Glutamatergic neuron (in vitro differentiated cells): ENCODE measurements around the gene FGF10. TPM values are rescaled to one million over a fixed set of nuclear protein-coding genes. Genes with fewer than 3 reads are reported as not detected.

ENCODE experiments used
- DNase-seq: peaks from one replicate; pipeline ENCODE4 v3.0.0; 2022
- H3K27ac Mint-ChIP-seq: one replicate; pipeline ENCODE4 v1.8.0; 2020; ENCODE audit warnings: mild to moderate bottlenecking, mixed read lengths, inconsistent platforms; ENCODE audit not compliant: unreplicated experiment
- H3K27me3 Mint-ChIP-seq: one replicate; pipeline ENCODE4 v1.8.0; 2020; ENCODE audit warnings: mild to moderate bottlenecking, moderate library complexity, mixed read lengths, inconsistent platforms; ENCODE audit not compliant: unreplicated experiment
- H3K36me3 Mint-ChIP-seq: one replicate; pipeline ENCODE4 v1.8.0; 2020; ENCODE audit warnings: mild to moderate bottlenecking, mixed read lengths, inconsistent platforms; ENCODE audit not compliant: unreplicated experiment
- H3K4me1 Mint-ChIP-seq: one replicate; pipeline ENCODE4 v1.8.0; 2020; ENCODE audit warnings: mild to moderate bottlenecking, low read depth, mixed read lengths, inconsistent platforms; ENCODE audit not compliant: unreplicated experiment
- H3K4me3 Mint-ChIP-seq: one replicate; pipeline ENCODE4 v1.8.0; 2020; ENCODE audit warnings: mild to moderate bottlenecking, mixed read lengths, inconsistent platforms; ENCODE audit not compliant: unreplicated experiment
- H3K9me3 Mint-ChIP-seq: one replicate; pipeline ENCODE4 v1.8.0; 2020; ENCODE audit warnings: mild to moderate bottlenecking, moderate library complexity, mixed read lengths, inconsistent platforms; ENCODE audit not compliant: unreplicated experiment
- CTCF ChIP-seq: fragments of 200-600 bp; sonication (generic); IDR thresholded peaks from one replicate; pipeline ENCODE4 v1.5.0; 2021; ENCODE audit not compliant: partially characterized antibody, unreplicated experiment
- total RNA-seq: library from RNA; stranded (reverse); fragmentation: NEBNext Ultra II Directional; extraction: Animal tissue kit (Norgen Biotek cat#: 25700); gene quantifications from one replicate; pipeline ENCODE4 v1.2.1, GENCODE V29; 2021; ENCODE audit not compliant: unreplicated experiment

The FGF10 gene
- total RNA-seq, 1 donor from 2014 or later = not detected

- no peaks in the 10 kb centered on the region for H3K27me3 Mint-ChIP-seq
- no peak for DNase-seq
- TF ChIP-seq CTCF = no peak
- no peak overlapping the region for H3K27ac Mint-ChIP-seq
- no peaks in the 10 kb centered on the region for H3K4me1 Mint-ChIP-seq
- H3K9me3 Mint-ChIP-seq = no peaks in the 10 kb centered on the region
- H3K36me3 Mint-ChIP-seq = no peaks in the 10 kb centered on the region
- H3K4me3 Mint-ChIP-seq = no peak overlapping the region
Measured at GRCh38 chr5:44361342-44362001, 27.7 kb downstream of the FGF10 start.

DNA sequence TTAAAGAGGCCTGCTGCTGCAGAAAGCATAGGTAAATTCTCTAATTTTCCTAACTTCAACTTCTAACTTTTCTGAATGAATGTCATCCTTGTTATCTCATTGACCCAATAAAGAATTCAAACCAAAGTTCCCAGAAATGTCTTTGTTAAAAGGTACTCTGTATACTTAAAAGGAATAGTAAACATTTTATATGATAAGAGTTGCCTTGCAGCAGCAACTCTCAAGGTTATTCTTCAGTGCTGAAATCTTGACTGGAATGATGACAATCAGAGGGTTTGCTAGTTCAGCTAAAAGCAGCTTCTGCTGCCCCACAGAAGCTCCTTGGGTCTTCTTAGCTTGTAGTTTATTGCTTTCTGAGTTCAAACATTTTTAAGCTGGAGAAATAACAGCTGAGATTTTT, 28.3 kb downstream of the FGF10 start:
- no peaks in the 10 kb centered on the region for H3K27me3 Mint-ChIP-seq
- TF ChIP-seq CTCF = no peak
- H3K4me1 Mint-ChIP-seq = no peaks in the 10 kb centered on the region
- no peak overlapping the region for H3K27ac Mint-ChIP-seq
- H3K9me3 Mint-ChIP-seq = no peaks in the 10 kb centered on the region
- no peaks in the 10 kb centered on the region for H3K36me3 Mint-ChIP-seq
- H3K4me3 Mint-ChIP-seq = no peak overlapping the region
- no peak for DNase-seq

DNA sequence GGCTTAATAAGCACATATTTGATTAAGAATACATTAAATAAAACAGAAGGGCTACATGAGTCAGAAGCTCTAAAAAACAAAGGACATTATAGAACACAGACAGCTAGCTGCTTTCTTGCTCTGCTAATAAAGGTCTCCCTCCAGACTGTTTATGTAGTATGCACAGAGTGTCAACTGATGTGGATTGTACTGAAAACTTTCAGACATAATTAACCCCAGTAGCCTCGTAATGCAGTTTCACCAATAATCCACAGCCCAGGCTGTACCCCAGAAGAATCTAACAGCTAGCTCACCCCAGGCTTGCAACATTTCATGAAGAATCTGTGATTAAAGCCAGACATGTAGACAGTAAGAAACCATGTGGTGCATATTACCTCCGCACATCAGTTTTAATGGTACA, 30.8 kb downstream of the FGF10 start:
- no peak for DNase-seq
- H3K9me3 Mint-ChIP-seq = no peaks in the 10 kb centered on the region

DNA sequence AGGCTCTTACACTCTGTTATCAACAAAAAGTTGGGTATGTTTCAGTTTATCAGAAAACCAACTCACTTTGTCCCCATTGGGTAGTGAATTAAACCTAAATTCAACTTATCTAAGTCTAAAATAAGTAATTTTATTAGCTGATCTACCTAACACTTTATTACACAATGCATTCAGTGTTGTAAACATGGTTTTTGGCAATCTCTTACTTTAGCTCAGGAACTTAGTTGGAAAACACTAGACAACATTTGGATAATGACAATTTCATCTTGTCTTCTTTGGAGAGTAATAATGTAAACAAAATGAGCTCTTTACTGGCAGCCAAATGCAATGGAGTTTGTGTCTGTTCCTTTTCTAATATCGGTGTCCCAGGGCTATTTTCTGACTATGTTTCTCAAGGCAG, 33.0 kb downstream of the FGF10 start:
- Mint-ChIP-seq H3K36me3 (no peaks in the 10 kb centered on the region), H3K4me1 (no peaks in the 10 kb centered on the region), H3K27ac (no peak overlapping the region), H3K27me3 (no peaks in the 10 kb centered on the region), H3K4me3 (no peak overlapping the region), H3K9me3 (no peaks in the 10 kb centered on the region)
- DNase-seq = no peak
- no peak for TF ChIP-seq CTCF

More for the DNA sequence above, 30.8 kb downstream of the FGF10 start:
- Mint-ChIP-seq H3K4me1 (no peaks in the 10 kb centered on the region), H3K36me3 (no peaks in the 10 kb centered on the region), H3K27me3 (no peaks in the 10 kb centered on the region), H3K4me3 (no peak overlapping the region), H3K27ac (no peak overlapping the region)
- TF ChIP-seq CTCF = no peak

GRCh38 chr5:44345871-44346270, 43.3 kb downstream of the FGF10 start:
- Mint-ChIP-seq H3K9me3 (no peaks in the 10 kb centered on the region), H3K36me3 (no peaks in the 10 kb centered on the region), H3K27ac (no peak overlapping the region), H3K27me3 (no peaks in the 10 kb centered on the region), H3K4me1 (no peaks in the 10 kb centered on the region), H3K4me3 (no peak overlapping the region)
- no peak for TF ChIP-seq CTCF
- DNase-seq = no peak
